ENCODE data around the gene CD37.

The CD37 gene

DNA sequence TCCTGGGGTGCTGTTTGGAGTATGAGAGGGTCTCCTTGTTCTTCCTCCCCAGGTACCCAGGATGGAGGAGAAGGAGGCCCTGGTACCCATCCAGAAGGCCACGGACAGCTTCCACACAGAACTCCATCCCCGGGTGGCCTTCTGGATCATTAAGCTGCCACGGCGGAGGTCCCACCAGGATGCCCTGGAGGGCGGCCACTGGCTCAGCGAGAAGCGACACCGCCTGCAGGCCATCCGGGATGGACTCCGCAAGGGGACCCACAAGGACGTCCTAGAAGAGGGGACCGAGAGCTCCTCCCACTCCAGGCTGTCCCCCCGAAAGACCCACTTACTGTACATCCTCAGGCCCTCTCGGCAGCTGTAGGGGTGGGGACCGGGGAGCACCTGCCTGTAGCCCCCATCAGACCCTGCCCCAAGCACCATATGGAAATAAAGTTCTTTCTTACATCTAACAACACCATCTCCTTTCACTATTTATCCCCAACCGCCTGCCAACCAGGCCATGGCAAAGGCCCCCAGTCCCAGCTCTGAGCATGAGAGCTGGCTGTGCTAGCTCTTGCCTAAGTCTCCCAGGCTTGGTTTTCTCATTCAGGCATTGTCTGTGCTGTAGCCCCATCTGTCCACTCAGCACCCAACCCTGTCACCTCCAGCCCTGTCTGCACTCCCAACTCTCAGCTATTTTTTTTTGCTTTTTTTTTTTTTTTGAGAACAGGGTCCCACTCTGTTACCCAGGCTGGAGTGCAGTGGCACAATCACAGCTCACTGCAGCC is 39.6 kb downstream of the CD37 start:
- H3K4me3 ChIP-seq (ENCODE audit: low read length), result no peak overlapping the region
- DNase-seq (ENCODE audit: low read depth), result no peak
- TF ChIP-seq CTCF (IDR thresholded peaks at IDR 0.05; ENCODE audit: insufficient read depth, low read depth, low read length, missing control alignments), result no peak

DNA sequence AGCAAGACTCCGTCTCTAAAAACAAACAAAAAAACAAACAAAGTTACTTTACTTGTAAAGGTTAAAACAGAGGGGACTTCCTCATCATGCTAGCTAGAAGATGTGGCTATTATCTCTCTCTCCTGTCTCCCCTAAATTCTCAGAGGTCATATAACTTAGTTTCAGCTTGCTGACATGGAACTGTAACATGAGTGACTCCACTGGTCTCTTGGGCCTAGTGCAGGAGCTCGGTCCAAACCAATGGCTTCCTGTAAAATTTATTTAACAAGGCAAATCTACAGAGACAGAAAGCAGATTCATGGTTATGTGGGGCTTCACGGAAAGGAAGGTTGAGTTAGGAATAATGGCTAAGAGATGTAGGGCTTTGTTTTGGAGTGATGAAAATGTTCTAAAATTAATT is 43.3 kb downstream of the CD37 start:
- no peak for TF ChIP-seq CTCF (IDR thresholded peaks at IDR 0.05; ENCODE audit: insufficient read depth, low read depth, low read length, missing control alignments)
- no peak for DNase-seq (ENCODE audit: low read depth)
- no peak overlapping the region for H3K4me3 ChIP-seq (ENCODE audit: low read length)

DNA sequence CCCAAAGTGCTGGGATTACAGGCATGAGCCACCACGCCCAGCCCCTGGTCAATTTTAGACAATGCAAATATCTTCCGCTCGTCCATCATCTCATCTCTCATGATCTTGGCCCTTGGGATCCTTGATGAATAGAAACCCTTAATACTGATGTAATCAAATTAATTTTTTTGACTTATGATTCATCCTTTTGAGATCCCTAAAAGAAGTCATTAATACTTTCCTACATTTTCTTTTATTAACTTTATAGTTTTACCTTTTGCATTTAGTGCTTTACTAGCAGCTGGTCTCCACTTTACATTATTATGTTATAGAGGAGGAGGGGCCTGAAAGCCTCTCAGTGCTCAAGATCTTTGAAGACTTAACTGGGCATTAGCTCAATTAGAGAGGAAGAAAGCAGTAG is 45.2 kb downstream of the CD37 start:
- H3K4me3 ChIP-seq (ENCODE audit: low read length), result no peak overlapping the region
- TF ChIP-seq CTCF (IDR thresholded peaks at IDR 0.05; ENCODE audit: insufficient read depth, low read depth, low read length, missing control alignments), result no peak
- no peak for DNase-seq (ENCODE audit: low read depth)

DNA sequence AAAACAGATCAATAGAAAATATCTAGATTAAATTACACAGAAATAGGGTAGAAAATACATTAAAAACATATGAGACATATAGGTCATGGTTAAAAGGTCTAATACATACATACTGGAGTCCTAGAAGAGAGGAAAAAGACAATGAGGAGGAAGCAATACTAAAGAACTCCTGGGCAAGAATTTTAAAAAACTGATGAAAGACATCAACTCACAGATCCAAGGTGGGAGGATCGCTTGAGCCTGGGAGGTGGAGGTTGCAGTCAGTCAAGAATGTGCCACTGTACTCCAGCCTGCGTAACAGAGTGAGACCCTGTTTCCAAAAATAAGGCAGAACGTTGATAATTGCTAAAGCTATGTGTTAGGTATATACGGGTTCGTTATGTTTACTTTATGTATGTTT is 47.4 kb downstream of the CD37 start:
- no peak for DNase-seq (ENCODE audit: low read depth)
- no peak for TF ChIP-seq CTCF (IDR thresholded peaks at IDR 0.05; ENCODE audit: insufficient read depth, low read depth, low read length, missing control alignments)
- H3K4me3 ChIP-seq (ENCODE audit: low read length), result no peak overlapping the region

DNA sequence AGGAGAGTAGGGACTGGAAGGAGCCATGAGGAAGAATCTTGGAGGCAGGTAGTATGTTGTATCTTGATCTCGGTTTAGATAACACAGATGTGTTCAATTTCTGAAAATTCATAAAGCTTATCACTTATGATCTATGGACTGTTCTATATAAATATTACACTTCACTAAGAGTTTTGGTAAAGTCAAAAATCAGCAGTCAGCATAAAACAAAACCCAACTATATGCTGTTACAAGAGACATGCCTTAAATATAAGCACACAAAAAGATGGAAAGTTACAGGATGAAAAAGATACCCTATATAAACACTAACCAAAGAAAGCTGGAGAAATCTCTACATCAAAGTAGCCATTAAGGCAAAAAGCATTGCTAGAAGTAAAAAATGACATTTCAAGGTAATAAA is 48.4 kb downstream of the CD37 start:
- TF ChIP-seq CTCF (IDR thresholded peaks at IDR 0.05; ENCODE audit: insufficient read depth, low read depth, low read length, missing control alignments), result no peak
- no peak for DNase-seq (ENCODE audit: low read depth)

DNA sequence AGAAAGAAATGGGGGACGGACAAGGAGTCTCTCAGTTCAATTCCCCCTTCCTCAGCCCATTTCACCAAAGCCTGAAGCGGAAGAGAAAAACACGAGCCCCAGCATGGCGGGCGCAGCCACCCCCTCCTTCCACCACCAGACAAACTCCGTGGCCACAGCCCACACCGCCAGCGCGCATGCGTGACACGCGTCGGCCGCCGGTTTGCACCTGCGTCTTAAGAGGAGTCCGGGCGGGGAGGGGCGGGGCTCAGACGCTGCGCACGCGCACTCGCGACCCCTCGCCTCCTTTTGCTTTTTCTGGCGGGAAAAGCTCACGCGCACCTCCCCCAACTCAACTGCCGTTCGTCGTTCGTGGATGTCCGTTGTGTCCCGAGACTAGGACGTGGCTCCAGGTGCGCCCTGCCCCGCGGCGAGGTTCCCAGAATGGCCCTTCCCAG is 52.7 kb downstream of the CD37 start, which contains the start of gene KASH5:
KASH5 (plus strand) TSS at position 314 of the 437 bp plus-strand sequence. CDS start 2,635 bp downstream, outside the sequence.
- peak; percentile 59 for DNase-seq (ENCODE audit: low read depth)
- no peak for TF ChIP-seq CTCF (IDR thresholded peaks at IDR 0.05; ENCODE audit: insufficient read depth, low read depth, low read length, missing control alignments)
- peak within 1 kb of the TSS; percentile 21 for H3K4me3 ChIP-seq (ENCODE audit: low read length)

More for the DNA sequence above, 48.4 kb downstream of the CD37 start:
- no peak overlapping the region for H3K4me3 ChIP-seq (ENCODE audit: low read length)

DNA sequence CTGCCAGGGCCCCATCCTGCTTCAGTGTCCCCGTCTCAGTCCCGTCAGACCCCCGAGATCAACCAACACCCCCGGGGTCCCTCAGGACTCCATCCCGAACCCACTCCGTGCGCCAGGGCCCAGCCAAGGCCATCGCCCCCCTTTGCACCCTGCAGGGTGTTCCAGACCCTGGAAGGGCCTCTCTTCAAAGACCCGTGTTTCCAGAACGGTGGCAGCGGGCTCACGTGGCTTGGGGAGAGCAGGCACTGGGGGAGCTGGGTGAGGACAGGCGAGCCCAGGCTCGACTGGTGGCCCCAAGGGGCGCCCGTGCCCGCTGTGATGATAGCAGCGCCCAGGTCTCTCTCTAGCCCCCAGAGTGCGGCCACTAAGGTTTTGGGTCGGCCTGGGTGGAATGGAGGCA is 54.2 kb downstream of the CD37 start:
- H3K4me3 ChIP-seq (ENCODE audit: low read length), result no peak overlapping the region
- no peak for TF ChIP-seq CTCF (IDR thresholded peaks at IDR 0.05; ENCODE audit: insufficient read depth, low read depth, low read length, missing control alignments)

More for the DNA sequence above, 54.2 kb downstream of the CD37 start:
- no peak for DNase-seq (ENCODE audit: low read depth)
